Right renal cortex interstitium (tissue), 3 donors: ENCODE data around the gene CASP6. TPM values are rescaled to one million over a fixed set of nuclear protein-coding genes. Genes with fewer than 3 reads are reported as not detected.

Source experiments
- DNase-seq, 3 donors: peaks; one replicate each; pipeline ENCODE4 v3.0.0-alpha.2; 2013; ENCODE audit warnings: low read depth in 3 of 3, low spot score in 2 of 3
- polyA plus RNA-seq, 3 donors: library from polyadenylated mRNA; unstranded; fragments of 120-200 nt; gene quantifications; one replicate each; pipeline ENCODE4 v1.2.1, GENCODE V29; 2013; ENCODE audit not compliant: insufficient read length in 3 of 3

Gene CASP6
- polyA plus RNA-seq, 3 donors, result 41.8 to 43.8 (median 43.1) TPM

DNA sequence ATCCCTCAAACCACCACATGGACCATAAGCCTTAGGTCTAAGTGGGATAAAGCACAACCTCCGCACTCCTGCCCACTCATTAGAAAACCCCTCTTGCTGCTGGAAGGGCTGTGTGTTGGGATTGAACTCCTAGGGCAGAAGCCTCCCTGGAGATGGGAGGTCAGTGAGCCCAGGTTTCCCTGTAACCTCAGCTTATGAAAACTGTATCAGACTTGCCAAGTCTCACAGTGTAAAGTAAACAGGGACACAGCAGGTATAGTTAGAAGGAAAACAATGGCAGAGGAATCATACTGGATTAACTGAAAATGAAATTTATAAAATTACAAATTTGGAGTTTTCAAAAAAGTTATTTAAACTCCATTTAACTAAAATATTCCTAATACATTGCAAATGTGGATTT lies 29.9 kb downstream of the CASP6 start:
- DNase-seq, result no peak

DNA sequence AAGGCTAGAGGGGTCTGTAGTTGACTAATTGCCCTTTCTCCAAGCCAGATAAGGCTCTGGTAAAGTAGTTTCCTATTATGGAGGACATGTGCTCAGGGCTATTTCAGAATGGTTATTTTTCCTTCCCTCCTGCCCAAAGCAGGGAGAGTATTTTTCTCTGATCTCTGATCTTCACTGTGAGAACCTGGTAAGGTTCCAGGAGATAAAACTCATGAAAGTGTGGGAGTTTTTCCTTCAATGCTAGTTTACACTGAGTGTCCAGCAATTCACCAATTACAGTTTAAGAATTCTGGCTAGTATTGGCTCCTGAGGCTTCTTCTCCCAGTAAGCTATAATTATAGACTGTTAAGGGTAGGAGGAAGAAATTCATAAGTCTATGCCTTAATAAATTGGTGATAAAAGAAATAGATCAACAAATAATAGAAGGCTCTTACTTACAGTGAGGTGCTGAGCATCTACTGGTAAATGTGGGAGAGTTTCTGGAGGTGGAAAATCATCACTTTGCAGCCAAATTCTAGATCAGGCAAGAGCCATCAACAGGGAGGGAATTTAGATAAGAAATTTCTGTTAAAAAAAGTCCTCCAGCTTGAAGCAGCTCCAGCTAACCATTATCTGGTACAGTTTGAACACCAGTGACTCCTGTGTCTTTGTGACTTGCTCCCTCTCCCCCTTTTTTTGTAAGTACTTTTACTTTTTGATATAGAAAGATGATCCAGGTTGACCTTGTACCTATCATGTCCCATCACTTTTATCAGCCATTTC lies 30.9 kb downstream of the CASP6 start:
- no peak for DNase-seq

DNA sequence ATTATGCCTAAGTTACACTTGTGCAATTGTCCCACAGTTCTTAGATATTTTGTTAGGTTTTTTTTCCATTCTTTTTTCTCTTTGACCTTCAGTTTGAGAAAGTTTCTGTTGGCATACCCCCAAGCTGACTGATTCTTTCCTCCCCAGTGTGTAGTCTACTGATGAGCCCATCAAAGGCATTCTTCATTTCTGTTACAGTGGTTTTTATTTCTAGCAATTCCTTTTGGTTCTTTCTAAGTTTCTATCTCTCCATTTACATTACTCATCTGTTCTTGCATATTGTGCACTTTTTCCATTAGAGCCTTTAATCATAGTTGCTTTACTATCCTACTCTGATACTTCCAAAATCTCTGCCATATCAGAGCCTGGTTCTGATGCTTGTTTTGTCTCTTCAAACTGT lies 31.9 kb downstream of the CASP6 start:
- DNase-seq, result no peak

DNA sequence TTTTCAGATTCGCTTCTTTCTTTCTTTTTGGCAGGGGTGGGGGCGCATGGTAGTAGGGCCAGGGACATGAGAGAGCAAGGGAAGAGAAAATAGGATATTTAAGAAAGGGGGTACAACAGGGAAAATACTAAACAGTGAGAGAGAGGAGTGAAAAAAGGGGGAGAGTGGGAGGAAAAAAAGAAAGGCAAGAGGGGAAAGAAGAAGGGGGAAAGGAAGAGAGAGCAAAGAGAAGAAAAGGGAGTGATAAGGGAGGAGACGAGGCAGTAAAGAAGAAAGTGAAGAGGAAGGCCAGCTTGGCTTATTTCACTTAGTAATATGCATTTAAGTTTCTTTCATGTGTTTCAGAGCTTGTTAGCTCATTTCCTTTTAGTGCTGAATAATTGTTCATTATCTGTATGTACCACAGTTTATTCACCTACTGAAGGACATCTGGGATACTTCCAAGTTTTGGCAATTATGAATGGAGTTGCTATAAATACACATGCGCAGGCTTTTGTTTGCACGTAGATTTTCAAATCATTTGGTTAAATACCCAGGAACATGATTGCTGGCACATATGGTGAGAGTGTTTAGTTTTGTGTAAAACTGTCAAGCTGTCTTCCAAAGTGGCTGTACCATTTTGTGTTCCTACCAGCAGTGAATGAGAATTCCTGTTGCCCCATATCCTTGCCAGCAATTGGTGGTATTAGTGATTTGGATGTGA lies 37.3 kb downstream of the CASP6 start:
- no peak for DNase-seq

DNA sequence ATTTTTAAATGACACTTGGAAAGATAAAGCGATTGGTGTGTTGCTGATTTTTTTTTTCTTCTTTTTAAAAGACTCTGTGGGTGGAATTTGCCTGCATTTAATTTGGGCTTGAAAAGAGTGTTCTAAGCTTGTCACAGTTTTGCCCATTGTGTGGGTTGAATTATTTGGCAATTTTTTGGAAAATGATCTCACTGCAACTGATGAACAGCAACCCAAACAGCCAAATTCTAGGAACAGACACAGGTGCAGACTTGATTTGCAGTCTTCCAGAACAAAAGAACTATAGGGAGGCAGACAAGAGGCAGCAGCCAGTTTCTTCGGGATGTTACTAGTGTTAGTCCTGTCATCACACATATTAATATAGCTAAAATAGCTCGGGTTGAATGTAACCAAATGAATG lies 40.5 kb downstream of the CASP6 start:
- DNase-seq, result no peak

DNA sequence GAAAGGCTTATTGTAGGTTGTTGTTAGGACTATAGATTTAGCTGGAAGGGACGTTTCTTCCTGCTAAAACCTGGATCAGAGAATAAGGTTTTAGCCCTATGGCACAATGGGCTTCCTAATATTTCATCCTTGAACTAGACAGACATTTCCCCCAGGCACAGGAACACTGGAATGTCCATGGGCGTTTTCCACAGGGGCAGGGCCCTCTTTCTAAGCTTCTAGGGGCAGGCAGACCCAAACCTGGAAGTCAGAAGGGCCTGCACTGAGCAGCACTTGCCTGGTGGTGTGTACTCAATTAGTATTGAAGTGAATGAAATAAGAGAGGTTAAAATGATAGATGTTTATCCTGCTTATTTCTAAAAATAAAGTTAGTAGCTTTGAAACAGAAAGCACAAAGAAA lies 41.1 kb downstream of the CASP6 start:
- no peak for DNase-seq

DNA sequence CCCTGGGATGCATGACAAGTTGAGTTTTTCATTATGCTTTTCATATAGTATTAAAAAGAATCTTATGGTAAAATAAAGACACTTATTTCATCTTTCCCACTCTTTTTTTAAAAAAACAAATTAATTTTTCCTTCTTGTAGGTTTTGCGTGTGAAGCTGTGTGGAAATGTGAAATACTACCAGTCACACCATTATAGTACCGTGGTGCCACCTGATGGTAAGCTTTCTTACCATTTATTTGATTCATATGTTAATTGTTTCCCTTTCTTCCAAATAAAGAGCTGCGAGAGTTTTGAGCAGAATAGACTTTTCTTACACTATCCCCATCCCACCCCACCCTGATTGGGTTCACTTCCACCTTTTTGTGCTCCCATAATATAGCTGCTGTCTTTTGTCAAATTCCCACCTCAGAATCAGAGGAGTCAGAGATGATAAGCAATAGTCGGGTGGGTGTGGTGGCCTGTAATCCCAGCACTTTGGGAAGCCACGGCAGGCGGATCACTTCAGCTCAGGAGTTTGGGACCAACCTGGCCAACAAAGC lies 44.3 kb downstream of the CASP6 start:
- DNase-seq, result no peak

DNA sequence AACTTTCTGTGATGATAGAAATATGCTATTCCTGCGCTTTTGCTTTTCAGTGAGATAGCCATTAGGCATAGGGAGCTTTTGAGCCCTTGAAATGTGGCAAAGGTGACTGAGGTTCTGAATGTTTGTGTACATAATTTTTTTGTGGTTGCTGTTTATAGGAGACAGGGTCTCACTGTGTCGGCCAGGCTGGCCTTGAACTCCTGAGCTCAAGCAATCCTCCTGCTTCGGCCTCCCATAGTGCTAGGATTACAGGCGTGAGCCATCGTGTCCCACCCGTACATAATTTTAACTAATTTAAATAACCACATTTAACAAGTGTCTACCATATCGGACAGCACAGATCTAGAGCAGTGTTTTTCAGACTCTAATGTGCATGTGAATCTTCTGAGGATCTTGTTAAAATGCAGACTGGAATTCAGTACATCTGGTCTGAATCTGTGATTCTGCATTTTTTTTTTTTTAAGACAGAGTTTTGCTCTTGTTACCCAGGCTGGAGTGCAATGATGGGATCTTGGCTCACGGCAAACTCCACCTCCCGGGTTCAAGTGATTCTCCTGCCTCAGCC lies 45.3 kb downstream of the CASP6 start:
- DNase-seq, result no peak

DNA sequence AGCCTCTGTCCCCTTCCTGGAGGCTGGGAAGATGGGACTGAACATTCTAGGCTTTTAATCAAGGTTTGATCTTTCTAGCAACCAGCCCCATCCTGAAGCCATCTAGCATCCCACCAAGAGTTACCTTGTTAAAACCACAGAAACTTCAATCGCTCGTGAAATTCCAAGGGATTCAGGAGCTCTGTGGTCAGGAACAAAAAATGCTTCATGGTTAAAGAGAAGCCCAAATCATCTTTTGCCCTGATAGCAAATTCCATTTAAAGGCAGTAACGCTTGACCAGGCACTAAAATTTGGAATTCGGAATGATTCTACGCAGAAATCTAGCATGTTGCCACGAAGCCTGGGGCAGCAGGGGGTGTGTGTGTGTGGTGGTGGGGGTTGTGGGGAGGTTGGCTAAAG lies 47.8 kb downstream of the CASP6 start:
- DNase-seq, result no peak

DNA sequence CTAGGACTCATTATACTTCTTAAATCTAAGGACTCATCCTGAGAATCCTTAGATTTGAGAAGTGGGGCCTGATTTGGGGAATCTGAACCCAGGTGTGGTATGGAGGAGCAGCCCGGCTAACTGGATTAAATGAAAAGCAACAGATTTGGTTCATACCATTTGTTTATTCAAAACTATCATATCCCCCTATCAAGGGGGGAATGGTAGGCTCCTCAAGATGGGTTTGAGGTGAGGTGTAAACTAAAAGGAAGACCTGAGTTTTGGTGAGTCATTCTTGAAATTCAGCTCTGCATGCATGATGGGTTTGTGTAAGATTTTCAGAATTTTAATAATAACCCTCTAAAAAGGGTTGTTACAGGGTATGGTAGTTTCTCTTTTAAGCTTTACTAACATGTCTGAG lies 53.4 kb downstream of the CASP6 start:
- no peak for DNase-seq

DNA sequence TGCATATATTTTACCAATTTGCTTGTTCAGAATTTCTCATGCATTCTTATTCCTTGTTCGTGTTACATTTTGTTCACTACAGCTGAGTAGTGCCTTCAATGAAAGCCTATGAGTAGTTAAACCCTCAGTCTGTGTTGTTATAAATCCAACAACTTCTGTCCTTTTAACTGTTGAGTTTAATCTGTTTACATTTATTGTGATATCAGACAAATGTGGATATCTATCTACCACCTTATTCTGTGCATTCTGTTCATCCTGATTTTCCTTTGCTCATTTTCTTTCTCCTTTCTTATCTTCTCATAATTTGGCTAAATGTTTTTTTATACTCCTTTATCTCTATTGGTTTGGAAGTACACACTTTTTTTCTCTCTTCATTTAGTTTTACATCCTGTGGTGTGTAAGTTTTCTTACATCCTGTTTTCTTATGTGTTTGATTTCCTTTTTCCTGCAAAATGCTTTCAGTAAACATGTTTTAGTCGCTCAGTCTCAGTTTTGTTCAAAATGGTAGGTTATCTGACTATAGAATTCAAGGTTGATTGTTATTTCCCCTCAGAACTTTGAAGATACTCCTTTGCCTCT lies 54.2 kb downstream of the CASP6 start:
- no peak for DNase-seq

DNA sequence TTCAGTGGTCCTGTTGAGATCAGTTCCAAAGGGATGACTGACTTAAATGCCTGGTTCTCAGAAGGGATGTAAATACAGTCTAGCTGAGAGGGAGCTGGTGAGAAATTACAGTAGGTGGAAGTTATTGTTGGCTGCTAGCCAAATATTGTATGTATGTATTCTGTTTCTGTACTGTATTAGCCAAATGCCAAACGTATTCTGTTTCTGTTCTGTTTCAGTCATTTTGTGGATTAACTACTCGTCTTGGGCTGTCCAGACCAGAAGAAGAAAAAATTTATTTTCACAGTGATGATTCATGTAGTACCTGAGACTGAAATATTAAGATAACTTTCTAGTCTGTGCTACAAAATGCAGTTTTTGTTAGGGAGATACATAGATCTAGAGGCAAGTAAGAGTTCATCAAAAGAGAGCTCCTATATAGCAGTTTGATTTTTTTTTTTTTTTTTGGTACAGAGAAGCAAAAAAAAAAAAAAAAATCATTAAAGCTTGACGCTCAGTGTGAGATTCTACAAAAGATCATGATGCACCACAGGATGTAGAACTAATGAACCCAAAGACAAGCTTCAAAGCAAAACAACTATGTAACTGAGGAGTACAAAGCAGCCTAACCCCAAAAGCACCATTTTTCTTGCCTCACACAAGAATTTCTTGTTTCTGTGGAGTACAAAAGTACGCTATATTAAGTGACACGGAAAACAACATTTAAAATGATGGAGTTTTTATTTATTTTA lies 54.8 kb downstream of the CASP6 start:
- no peak for DNase-seq

DNA sequence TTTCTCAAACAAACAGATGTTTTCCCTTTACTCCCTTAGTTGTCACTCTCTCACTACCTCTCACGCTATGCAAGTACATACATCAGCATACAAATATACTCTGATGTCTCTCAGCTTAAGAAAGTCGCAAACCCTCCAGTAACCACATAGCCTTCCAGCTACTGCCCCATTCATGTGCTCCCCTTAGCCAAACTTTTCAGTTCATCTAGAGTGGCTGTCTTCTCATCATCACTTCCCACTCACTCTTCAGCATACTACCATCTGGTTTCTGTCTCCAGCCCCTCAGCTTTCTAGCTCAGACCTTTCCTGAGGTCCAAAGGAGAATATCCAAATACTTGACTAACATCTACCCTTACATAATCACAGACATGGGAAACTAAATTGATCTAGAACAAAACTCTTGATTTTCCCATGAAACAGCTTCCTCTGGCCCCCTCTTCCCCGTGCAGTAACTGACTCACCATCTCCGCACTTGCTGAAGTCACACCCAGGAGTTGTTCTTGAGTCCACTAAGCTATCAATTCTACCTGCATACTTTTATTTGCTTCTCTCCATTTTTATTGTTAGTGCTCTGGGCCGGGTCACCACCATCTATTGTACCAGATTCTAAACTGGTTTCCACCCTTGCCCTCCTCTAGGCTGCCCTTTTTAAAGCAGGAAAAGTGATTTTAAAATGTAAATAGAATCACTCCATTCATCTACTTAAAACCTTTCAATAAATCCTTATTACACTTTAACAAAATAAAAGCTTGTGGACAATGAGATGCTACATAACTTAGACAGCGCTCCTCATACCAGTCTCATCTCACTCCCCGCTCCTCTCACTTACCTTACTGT lies 57.2 kb downstream of the CASP6 start:
- DNase-seq, result no peak

DNA sequence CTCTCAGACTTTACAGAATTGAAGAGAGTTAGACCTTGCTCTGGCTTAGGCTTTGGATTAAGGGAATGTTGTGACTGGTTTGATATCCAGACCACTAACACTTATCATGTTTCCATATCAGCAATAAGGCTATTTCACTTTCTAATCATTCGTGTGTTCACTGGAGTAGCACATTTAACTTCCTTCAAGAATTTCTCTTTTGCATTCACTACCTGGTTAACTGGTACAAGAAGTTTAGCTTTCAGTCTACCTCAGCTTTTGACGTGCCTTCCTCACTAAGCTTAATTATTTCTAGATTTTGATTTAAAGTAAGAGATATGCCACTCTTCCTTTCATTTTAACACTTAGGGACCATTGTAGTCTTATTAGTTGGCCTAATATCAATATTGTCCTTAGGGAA lies 62.6 kb downstream of the CASP6 start:
- DNase-seq, result no peak

Other genes starting within 250 kb of the CASP6 start
- gene MCUB, start 143.2 kb downstream of the CASP6 start, polyA plus RNA-seq, result 10 to 100 TPM in 1 of 3 donors, 1 to 10 TPM in 2; 7.5 to 11.3 (median 9.7) TPM
- 10 to 100 TPM; 29.3 to 32.5 (median 31.0) TPM for gene PLA2G12A, start 26.6 kb upstream of the CASP6 start, polyA plus RNA-seq
- 10 to 100 TPM; 76.2 to 92.6 (median 84.7) TPM for gene CFI, start 98.6 kb upstream of the CASP6 start, polyA plus RNA-seq
- gene GAR1, start 112.3 kb upstream of the CASP6 start, polyA plus RNA-seq, result 10 to 100 TPM; 44.1 to 44.9 (median 44.9) TPM
- under 1 TPM; 0.43 to 0.65 (median 0.52) TPM for gene RRH, start 124.5 kb upstream of the CASP6 start, polyA plus RNA-seq
- under 1 TPM; 0.37 to 0.51 (median 0.45) TPM for gene LRIT3, start 144.7 kb upstream of the CASP6 start, polyA plus RNA-seq
- gene EGF, start 209.4 kb upstream of the CASP6 start, polyA plus RNA-seq, result 1 to 10 TPM; 3.0 to 3.9 (median 3.8) TPM